MCF 10A (cell line): Measurements from ENCODE around the gene NASP. TPM values are rescaled to one million over a fixed set of nuclear protein-coding genes. Genes with fewer than 3 reads are reported as not detected.

Source experiments
- BruUV-seq: library from RNA; stranded (reverse); fragments of 400-500 nt; replicated peaks from 2 replicates; lab custom pipeline; 2021; lab: Mats Ljungman, UMichigan
- CTCF ChIA-PET: fragments of 300-600 bp; sonication (Branson Sonifier 250); formaldehyde crosslinking; extraction: SDS; loops from one replicate; lab custom pipeline; 2021; ENCODE audit warnings: antibody characterized with exemption, inconsistent platforms; lab: Yijun Ruan, JAX
- POLR2A ChIA-PET: fragments of 300-600, 350-650 bp; sonication (Branson Sonifier 250); formaldehyde crosslinking; extraction: SDS; loops from one replicate; lab custom pipeline; 2020; ENCODE audit warnings: antibody characterized with exemption, inconsistent platforms; lab: Yijun Ruan, JAX
- DNase-seq: peaks from one replicate; pipeline ENCODE4 v3.0.0-alpha.2; 2018; ENCODE audit not compliant: unreplicated experiment
- H3K27ac Mint-ChIP-seq: one replicate; pipeline ENCODE4 v1.8.0; 2022; ENCODE audit warnings: mild to moderate bottlenecking, low read depth, mixed read lengths; ENCODE audit not compliant: unreplicated experiment
- H3K27me3 Mint-ChIP-seq: one replicate; pipeline ENCODE4 v1.8.0; 2022; ENCODE audit warnings: mixed read lengths; ENCODE audit not compliant: insufficient read depth, unreplicated experiment
- H3K36me3 Mint-ChIP-seq: one replicate; pipeline ENCODE4 v1.8.0; 2022; ENCODE audit warnings: mild to moderate bottlenecking, moderate library complexity, mixed read lengths; ENCODE audit not compliant: insufficient read depth, unreplicated experiment
- H3K4me1 Mint-ChIP-seq: one replicate; pipeline ENCODE4 v1.8.0; 2022; ENCODE audit warnings: mixed read lengths; ENCODE audit not compliant: insufficient read depth, unreplicated experiment
- H3K4me3 Mint-ChIP-seq: one replicate; pipeline ENCODE4 v1.8.0; 2022; ENCODE audit warnings: mild to moderate bottlenecking, moderate library complexity, mixed read lengths; ENCODE audit not compliant: unreplicated experiment
- H3K9me3 Mint-ChIP-seq: one replicate; pipeline ENCODE4 v1.8.0; 2022; ENCODE audit warnings: mixed read lengths; ENCODE audit not compliant: unreplicated experiment
- CTCF ChIP-seq: fragments of 200-600 bp; IDR thresholded peaks from one replicate; pipeline ENCODE4 v1.8.0; 2022; ENCODE audit warnings: antibody characterized with exemption, mild to moderate bottlenecking; ENCODE audit not compliant: unreplicated experiment
- intact Hi-C: fragments of 100-400 bp; cut with micrococcal nuclease; formaldehyde crosslinking; loops from 2 replicates; pipeline ENCODE4 v1.14.1; 2022
- total RNA-seq: library from RNA; stranded (reverse); gene quantifications from 2 replicates; pipeline ENCODE4 v1.2.3, GENCODE V29; 2022

NASP gene
- total RNA-seq, 1 experiment from 2014 or later: 84.6 TPM

GRCh38 chr1:45573231-45573804 lies 10.5 kb upstream of the NASP start:
- POLR2A ChIA-PET: interaction anchor here (0.8 to 5.4 kb wide), 3 partner anchors 9 to 61 kb away, joined by 3 to 30 read pairs (median 5); no protein-coding TSS in a partner anchor

GRCh38 chr1:45574105-45574626 lies 9.7 kb upstream of the NASP start:
- POLR2A ChIA-PET: interaction anchor here (0.7 to 1.0 kb wide), 2 partner anchors 11 to 74 kb away, joined by 3 to 4 read pairs; partner anchors contain the start of genes CCDC163 and MMACHC
- H3K4me3 Mint-ChIP-seq: no peak overlapping the region
- no peaks in the 10 kb centered on the region for H3K27me3 Mint-ChIP-seq
- H3K9me3 Mint-ChIP-seq: no peaks in the 10 kb centered on the region
- CTCF ChIA-PET: interaction anchor here (0.6 to 0.9 kb wide), 2 partner anchors 11 to 62 kb away, joined by 3 to 4 read pairs; no protein-coding TSS in a partner anchor
- no peak for DNase-seq
- intact Hi-C loops: loop anchor here (5.0 kb wide), 1 partner anchor 562 kb away; the partner anchor contains the start of genes HECTD3 and UROD
- TF ChIP-seq CTCF: no peak
- BruUV-seq: no TSS peak
- H3K4me1 Mint-ChIP-seq: no peaks in the 10 kb centered on the region
- no peak overlapping the region for H3K27ac Mint-ChIP-seq
- peaks cover 8% of the 10 kb centered on the region for H3K36me3 Mint-ChIP-seq

More at GRCh38 chr1:45573231-45573804, 10.5 kb upstream of the NASP start:
- no TSS peak for BruUV-seq
- CTCF ChIA-PET: interaction anchor here (0.6 to 5.7 kb wide), 2 partner anchors 15 to 62 kb away, joined by 4 to 97 read pairs; no protein-coding TSS in a partner anchor
- no peak for TF ChIP-seq CTCF
- no peak overlapping the region for H3K27ac Mint-ChIP-seq
- no peaks in the 10 kb centered on the region for H3K9me3 Mint-ChIP-seq
- peaks cover 10% of the 10 kb centered on the region for H3K36me3 Mint-ChIP-seq
- H3K27me3 Mint-ChIP-seq: no peaks in the 10 kb centered on the region
- H3K4me3 Mint-ChIP-seq: no peak overlapping the region
- intact Hi-C loops: loop anchor here (5.0 kb wide), 1 partner anchor 561 kb away; the partner anchor contains the start of genes HECTD3 and UROD
- H3K4me1 Mint-ChIP-seq: no peaks in the 10 kb centered on the region
- DNase-seq: no peak

- peak overlapping the region; percentile 68 for H3K27ac Mint-ChIP-seq
- peak overlapping the region; percentile 89 for H3K4me3 Mint-ChIP-seq
- intact Hi-C loops: loop anchor here (1.0 kb wide), 1 partner anchor 298 kb away; no protein-coding TSS in a partner anchor
- TSS peak; percentile 58 for BruUV-seq
- H3K4me1 Mint-ChIP-seq: peaks cover 15% of the 10 kb centered on the region
- TF ChIP-seq CTCF: no peak
- ChIA-PET CTCF (interaction anchor here (0.6 to 5.7 kb wide), 4 partner anchors 14 to 753 kb away, joined by 3 to 39 read pairs (median 4); no protein-coding TSS in a partner anchor), POLR2A (interaction anchor here (0.6 to 3.6 kb wide), 22 partner anchors 9 to 720 kb away, joined by 3 to 30 read pairs (median 5); partner anchors contain the start of genes AKR1A1, GPBP1L1, HECTD3 and MMACHC)
- H3K36me3 Mint-ChIP-seq: peaks cover 8% of the 10 kb centered on the region
- H3K27me3 Mint-ChIP-seq: no peaks in the 10 kb centered on the region
- peak; percentile 97 for DNase-seq
- H3K9me3 Mint-ChIP-seq: no peaks in the 10 kb centered on the region
Observed at GRCh38 chr1:45583264-45583665, 576 bp upstream of the NASP start.
